Sigmoid colon (tissue), 7 donors: ENCODE data around the gene CRY1. TPM values are rescaled to one million over a fixed set of nuclear protein-coding genes. Genes with fewer than 3 reads are reported as not detected.

Experiments
- DNase-seq: peaks from one replicate; pipeline ENCODE4 v3.0.0-alpha.2; 2019
- H3K27ac ChIP-seq, 4 donors: fragments of 200-600 bp; sonication (generic); one replicate each; pipeline ENCODE4 v1.5.1; 2016 to 2019; ENCODE audit warnings: mild to moderate bottlenecking in 1 of 4
- H3K27me3 ChIP-seq, 3 donors: fragments of 200-600 bp; sonication (generic); one replicate each; pipeline ENCODE4 v1.5.1; 2019; ENCODE audit warnings: mild to moderate bottlenecking in 1 of 3
- H3K36me3 ChIP-seq, 4 donors: fragments of 200-600 bp; sonication (generic); one replicate each; pipeline ENCODE4 v1.5.1; 2016 to 2019
- H3K4me1 ChIP-seq, 4 donors: fragments of 200-600 bp; sonication (generic); one replicate each; pipeline ENCODE4 v1.5.1; 2017 to 2019
- H3K4me3 ChIP-seq, 4 donors: fragments of 200-600 bp; sonication (generic); one replicate each; pipeline ENCODE4 v1.5.1; 2017 to 2019; ENCODE audit warnings: mild to moderate bottlenecking in 2 of 4, moderate library complexity in 1 of 4
- H3K9me3 ChIP-seq, 4 donors: fragments of 200-600 bp in 3 of 4; sonication (generic) in 3 of 4; one replicate each; pipeline versions ENCODE4 v1.5.1 to v1.6.1; 2013 to 2019
- CTCF ChIP-seq, 4 experiments: fragments of 450-650 bp in 3 of 4; fragments of 200-600 bp in 1 of 4; IDR thresholded peaks; one replicate each; pipeline ENCODE4 v1.5.1; 2016 to 2019; ENCODE audit warnings: antibody characterized with exemption in 4 of 4, mild to moderate bottlenecking in 3 of 4, moderate library complexity in 2 of 4
- EP300 ChIP-seq, 4 donors: sonication (generic); formaldehyde crosslinking; IDR thresholded peaks; one replicate each; pipeline ENCODE4 v1.6.1; 2017; ENCODE audit warnings: antibody characterized with exemption in 4 of 4
- POLR2A ChIP-seq, 2 donors: fragments of 450-650 bp; IDR thresholded peaks; one replicate each; pipeline ENCODE4 v1.6.1; 2016; ENCODE audit warnings: antibody characterized with exemption in 2 of 2, mild to moderate bottlenecking in 2 of 2, moderate library complexity in 2 of 2
- POLR2AphosphoS5 ChIP-seq, 4 donors: sonication (generic); formaldehyde crosslinking; IDR thresholded peaks; one replicate each; pipeline ENCODE4 v1.6.1; 2017; ENCODE audit warnings: antibody characterized with exemption in 4 of 4
- WGBS, 2 donors: extraction: QIAGEN DNeasy Blood & Tissue Kit; methylation state at CpG; one replicate each; pipeline ENCODE4 v1.1.7; 2013; 5-methylcytosine and 5-hydroxymethylcytosine counted together
- intact Hi-C: fragments of 100-400 bp; cut with DNase I; formaldehyde crosslinking; loops from one replicate; pipeline ENCODE4 v1.15.1; 2023
- polyA plus RNA-seq, 3 donors: library from polyadenylated mRNA; stranded (reverse); fragments of 200-250 nt; gene quantifications; one replicate each; pipeline ENCODE4 v1.2.3, GENCODE V29; 2013
- total RNA-seq, 4 donors: library from RNA; depleted of rRNA; stranded (reverse); fragments of >200 nt; gene quantifications; one replicate each; pipeline ENCODE4 v1.1.0, GENCODE V29; 2016
- donor health status: healthy with polysubstance abuse.
- donor health status: Bipolar disorder and iron deficiency.
- donor health status: healthy.

Gene CRY1
- total and polyA plus RNA-seq, 7 donors: 7.2 to 40.4 (median 20.3) TPM

GRCh38 chr12:107134558-107134957 is 41.2 kb upstream of the CRY1 start:
- no peak overlapping the region for H3K4me3 ChIP-seq
- no peak overlapping the region for H3K27ac ChIP-seq
- H3K4me1 ChIP-seq: no peaks in the 10 kb centered on the region
- no peaks in the 10 kb centered on the region for H3K9me3 ChIP-seq
- no peak for DNase-seq
- H3K27me3 ChIP-seq: no peaks in the 10 kb centered on the region
- no peaks in the 10 kb centered on the region for H3K36me3 ChIP-seq
- TF ChIP-seq POLR2A (IDR thresholded peaks at IDR 0.05) (no peak), CTCF (IDR thresholded peaks at IDR 0.05) (no peak), POLR2AphosphoS5 (IDR thresholded peaks at IDR 0.05) (no peak)
- intact Hi-C loops: no loop called here
- 91 to 98% methylated on average over 1 of the region's 1 CpG for WGBS, 2 donors

DNA sequence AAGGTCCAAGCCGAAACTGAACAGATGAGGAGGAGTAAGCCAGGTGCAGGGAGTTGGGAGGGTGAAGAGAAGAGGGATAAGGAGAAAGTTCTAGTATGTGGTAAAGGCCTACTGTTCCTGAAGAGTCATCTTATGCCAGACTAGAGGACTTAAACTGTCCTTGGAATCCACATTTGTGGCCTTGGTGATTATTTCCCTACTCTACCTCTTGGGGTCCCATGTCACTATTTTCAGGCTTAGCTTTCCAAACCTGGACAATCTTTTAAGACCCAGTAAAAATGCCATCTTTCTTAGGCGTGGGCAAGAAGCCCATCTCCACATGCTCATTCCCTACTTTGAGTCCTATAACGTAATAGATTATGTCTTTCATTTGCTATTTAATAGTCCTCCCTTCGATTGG is 40.1 kb upstream of the CRY1 start:
- Histone ChIP-seq H3K4me3 (no peak overlapping the region), H3K27me3 (no peaks in the 10 kb centered on the region), H3K4me1 (no peaks in the 10 kb centered on the region), H3K9me3 (no peaks in the 10 kb centered on the region), H3K27ac (no peak overlapping the region), H3K36me3 (no peaks in the 10 kb centered on the region)
- 84 to 90% methylated on average over 4 of the region's 4 CpGs for WGBS, 2 donors
- intact Hi-C loops: no loop called here
- no peak for DNase-seq
- no peak for TF ChIP-seq CTCF (IDR thresholded peaks at IDR 0.05)
- TF ChIP-seq EP300 (IDR thresholded peaks at IDR 0.05): no peak
- TF ChIP-seq POLR2A (IDR thresholded peaks at IDR 0.05): no peak
- no peak for TF ChIP-seq POLR2AphosphoS5 (IDR thresholded peaks at IDR 0.05)

DNA sequence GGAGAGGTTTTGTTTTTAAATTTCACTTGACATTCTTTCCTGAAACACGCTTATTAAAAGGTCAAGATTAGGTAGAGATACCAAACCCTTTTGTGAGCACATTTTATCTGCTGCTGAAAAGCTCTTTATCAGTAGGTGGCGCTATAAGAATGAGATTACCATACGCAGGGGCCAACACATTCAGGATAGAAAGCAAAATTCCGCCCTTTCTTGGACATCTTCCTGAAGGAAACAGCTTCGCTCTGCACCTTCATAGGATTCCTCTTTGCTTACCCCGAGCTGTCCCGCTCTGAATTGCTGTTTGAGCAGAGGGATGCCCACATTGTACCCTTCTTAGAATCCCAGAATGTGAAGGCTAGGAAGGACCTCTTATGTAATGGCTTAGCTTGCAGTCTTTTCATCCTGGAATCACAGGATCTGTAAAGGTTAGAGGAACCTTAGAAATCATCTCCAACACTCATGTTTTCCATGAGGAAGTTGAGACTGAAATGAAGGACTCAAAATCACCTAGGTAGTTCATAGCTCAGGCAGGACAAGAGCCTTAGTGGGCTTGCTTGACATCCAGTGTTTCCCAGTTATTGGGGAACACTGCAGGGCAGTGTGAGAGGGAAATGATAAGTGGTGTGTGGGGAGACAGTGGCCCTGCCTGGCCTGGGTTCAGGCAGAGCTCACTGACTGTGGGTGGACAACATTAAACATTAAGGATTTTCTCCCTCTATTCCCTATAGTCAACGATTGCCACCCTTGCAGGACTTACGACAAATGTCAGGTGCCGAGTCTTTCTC is 38.7 kb upstream of the CRY1 start:
- H3K4me3 ChIP-seq: no peak overlapping the region
- WGBS, 2 donors: 23 to 34% methylated on average over 10 of the region's 10 CpGs
- intact Hi-C loops: loop anchor here (1.0 kb wide), 1 partner anchor 475 kb away; no protein-coding TSS in a partner anchor
- no peaks in the 10 kb centered on the region for H3K27me3 ChIP-seq
- H3K27ac ChIP-seq: no peak overlapping the region
- H3K4me1 ChIP-seq: no peaks in the 10 kb centered on the region
- DNase-seq: no peak
- H3K9me3 ChIP-seq: no peaks in the 10 kb centered on the region
- H3K36me3 ChIP-seq: no peaks in the 10 kb centered on the region
- no peak for TF ChIP-seq EP300 (IDR thresholded peaks at IDR 0.05)
- TF ChIP-seq POLR2A (IDR thresholded peaks at IDR 0.05): no peak
- TF ChIP-seq POLR2AphosphoS5 (IDR thresholded peaks at IDR 0.05): no peak
- peak; percentile 31 to 75 (median 68) for TF ChIP-seq CTCF (IDR thresholded peaks at IDR 0.05)

GRCh38 chr12:107130830-107131611 is 37.7 kb upstream of the CRY1 start:
- Histone ChIP-seq H3K36me3 (no peaks in the 10 kb centered on the region), H3K27ac (no peak overlapping the region), H3K4me1 (no peaks in the 10 kb centered on the region), H3K27me3 (no peaks in the 10 kb centered on the region), H3K4me3 (no peak overlapping the region), H3K9me3 (no peaks in the 10 kb centered on the region)
- intact Hi-C loops: loop anchor here (1.0 kb wide), 1 partner anchor 476 kb away; no protein-coding TSS in a partner anchor
- no peak for DNase-seq
- no peak for TF ChIP-seq POLR2A (IDR thresholded peaks at IDR 0.05)
- no peak for TF ChIP-seq EP300 (IDR thresholded peaks at IDR 0.05)
- TF ChIP-seq CTCF (IDR thresholded peaks at IDR 0.05): no peak
- no peak for TF ChIP-seq POLR2AphosphoS5 (IDR thresholded peaks at IDR 0.05)
- WGBS, 2 donors: 70 to 80% methylated on average over 6 of the region's 6 CpGs
